Upper lobe of right lung (tissue), 1 donor: ENCODE measurements around the gene IFNW1. TPM values are rescaled to one million over a fixed set of nuclear protein-coding genes. Genes with fewer than 3 reads are reported as not detected.

Experiments used
- ATAC-seq: fragments of 200-7000 bp; cut with Tn5 transposase; one replicate; pipeline ENCODE4 v1.9.1; 2020; ENCODE audit warnings: mild to moderate bottlenecking, moderate library complexity
- DNase-seq: peaks from one replicate; pipeline ENCODE4 v3.0.0-alpha.2; 2020
- H3K27ac ChIP-seq: fragments of 200-600 bp; one replicate; pipeline ENCODE4 v1.8.0; 2022
- H3K27me3 ChIP-seq: fragments of 200-600 bp; one replicate; pipeline ENCODE4 v1.8.0; 2022; ENCODE audit warnings: mild to moderate bottlenecking
- H3K36me3 ChIP-seq: fragments of 200-600 bp; one replicate; pipeline ENCODE4 v1.8.0; 2022
- H3K4me1 ChIP-seq: fragments of 200-600 bp; one replicate; pipeline ENCODE4 v1.8.0; 2022
- H3K4me3 ChIP-seq: fragments of 200-600 bp; one replicate; pipeline ENCODE4 v1.8.0; 2022; ENCODE audit warnings: mild to moderate bottlenecking
- H3K9me3 ChIP-seq: fragments of 200-600 bp; one replicate; pipeline ENCODE4 v1.8.0; 2022
- intact Hi-C: fragments of 100-400 bp; cut with DNase I; formaldehyde crosslinking; loops from one replicate; pipeline ENCODE4 v1.11.0; 2022
- total RNA-seq: library from RNA; stranded (reverse); fragmentation: NEBNext Ultra II Directional; extraction: Animal tissue kit (Norgen Biotek cat#: 25700); gene quantifications from one replicate; pipeline ENCODE4 v1.2.1, GENCODE V29; 2021
- TF ChIP-seq, protein P1 (sequence below): fragments of 200-600 bp; IDR thresholded peaks from one replicate; pipeline ENCODE4 v1.8.0; 2022; ENCODE audit warnings: antibody characterized with exemption
- donor health status: DM: no; HTN: yes; CAD: no; lungs with severe emphysema.

The IFNW1 gene
- total RNA-seq, 1 donor from 2014 or later = not detected

DNA sequence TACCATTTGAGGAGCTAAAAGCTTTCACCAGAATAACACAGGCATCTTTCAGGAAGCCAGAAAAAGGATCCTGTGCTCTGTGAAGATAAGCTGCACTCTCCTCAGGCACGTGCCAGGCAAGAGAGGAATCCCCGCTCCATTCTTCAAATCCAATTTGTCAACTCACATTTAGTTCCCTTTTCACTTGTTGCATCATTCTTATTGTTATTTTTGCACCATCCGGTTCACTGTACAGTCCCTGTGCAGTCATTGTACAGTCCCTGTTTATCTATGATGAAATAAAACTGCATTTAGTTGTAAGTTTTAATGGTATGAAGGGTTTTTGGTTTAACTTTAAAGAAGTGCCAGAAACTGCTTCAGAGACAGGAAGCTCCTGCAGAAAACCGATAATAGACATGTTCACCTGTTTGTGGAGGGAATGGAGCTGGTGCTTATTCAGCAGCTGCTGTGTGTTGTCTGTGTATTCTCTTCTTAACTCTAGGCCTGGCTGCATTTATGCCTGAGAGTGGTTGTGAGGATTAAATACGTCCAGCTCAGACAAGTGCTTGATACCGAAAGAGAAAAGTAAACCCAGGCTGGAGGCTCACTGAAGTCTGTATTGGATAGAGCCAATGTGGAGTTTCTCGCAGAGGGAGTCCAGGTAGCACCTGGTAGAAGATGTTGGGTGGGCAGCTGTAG, 22.4 kb downstream of the IFNW1 start:
- Histone ChIP-seq H3K9me3 (no peaks in the 10 kb centered on the region), H3K36me3 (no peaks in the 10 kb centered on the region), H3K27me3 (no peaks in the 10 kb centered on the region), H3K4me3 (no peak overlapping the region), H3K4me1 (peaks cover 4% of the 10 kb centered on the region), H3K27ac (no peak overlapping the region)
- TF ChIP-seq, protein P1, sequence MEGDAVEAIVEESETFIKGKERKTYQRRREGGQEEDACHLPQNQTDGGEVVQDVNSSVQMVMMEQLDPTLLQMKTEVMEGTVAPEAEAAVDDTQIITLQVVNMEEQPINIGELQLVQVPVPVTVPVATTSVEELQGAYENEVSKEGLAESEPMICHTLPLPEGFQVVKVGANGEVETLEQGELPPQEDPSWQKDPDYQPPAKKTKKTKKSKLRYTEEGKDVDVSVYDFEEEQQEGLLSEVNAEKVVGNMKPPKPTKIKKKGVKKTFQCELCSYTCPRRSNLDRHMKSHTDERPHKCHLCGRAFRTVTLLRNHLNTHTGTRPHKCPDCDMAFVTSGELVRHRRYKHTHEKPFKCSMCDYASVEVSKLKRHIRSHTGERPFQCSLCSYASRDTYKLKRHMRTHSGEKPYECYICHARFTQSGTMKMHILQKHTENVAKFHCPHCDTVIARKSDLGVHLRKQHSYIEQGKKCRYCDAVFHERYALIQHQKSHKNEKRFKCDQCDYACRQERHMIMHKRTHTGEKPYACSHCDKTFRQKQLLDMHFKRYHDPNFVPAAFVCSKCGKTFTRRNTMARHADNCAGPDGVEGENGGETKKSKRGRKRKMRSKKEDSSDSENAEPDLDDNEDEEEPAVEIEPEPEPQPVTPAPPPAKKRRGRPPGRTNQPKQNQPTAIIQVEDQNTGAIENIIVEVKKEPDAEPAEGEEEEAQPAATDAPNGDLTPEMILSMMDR = no peak
- DNase-seq (no peak), ATAC-seq (peak; percentile 77)
- intact Hi-C loops = loop anchor here (10.0 kb wide), 1 partner anchor 1194 kb away; no protein-coding TSS in a partner anchor

- Histone ChIP-seq H3K36me3 (no peaks in the 10 kb centered on the region), H3K27ac (no peak overlapping the region), H3K4me1 (peaks cover 4% of the 10 kb centered on the region), H3K27me3 (no peaks in the 10 kb centered on the region), H3K4me3 (no peak overlapping the region), H3K9me3 (no peaks in the 10 kb centered on the region)
- no peak for DNase-seq
- no peak for ATAC-seq
- TF ChIP-seq, protein P1 = no peak
- intact Hi-C loops = loop anchor here (10.0 kb wide), 1 partner anchor 1190 kb away; no protein-coding TSS in a partner anchor
Observed at GRCh38 chr9:21114311-21114710, 27.3 kb downstream of the IFNW1 start.

DNA sequence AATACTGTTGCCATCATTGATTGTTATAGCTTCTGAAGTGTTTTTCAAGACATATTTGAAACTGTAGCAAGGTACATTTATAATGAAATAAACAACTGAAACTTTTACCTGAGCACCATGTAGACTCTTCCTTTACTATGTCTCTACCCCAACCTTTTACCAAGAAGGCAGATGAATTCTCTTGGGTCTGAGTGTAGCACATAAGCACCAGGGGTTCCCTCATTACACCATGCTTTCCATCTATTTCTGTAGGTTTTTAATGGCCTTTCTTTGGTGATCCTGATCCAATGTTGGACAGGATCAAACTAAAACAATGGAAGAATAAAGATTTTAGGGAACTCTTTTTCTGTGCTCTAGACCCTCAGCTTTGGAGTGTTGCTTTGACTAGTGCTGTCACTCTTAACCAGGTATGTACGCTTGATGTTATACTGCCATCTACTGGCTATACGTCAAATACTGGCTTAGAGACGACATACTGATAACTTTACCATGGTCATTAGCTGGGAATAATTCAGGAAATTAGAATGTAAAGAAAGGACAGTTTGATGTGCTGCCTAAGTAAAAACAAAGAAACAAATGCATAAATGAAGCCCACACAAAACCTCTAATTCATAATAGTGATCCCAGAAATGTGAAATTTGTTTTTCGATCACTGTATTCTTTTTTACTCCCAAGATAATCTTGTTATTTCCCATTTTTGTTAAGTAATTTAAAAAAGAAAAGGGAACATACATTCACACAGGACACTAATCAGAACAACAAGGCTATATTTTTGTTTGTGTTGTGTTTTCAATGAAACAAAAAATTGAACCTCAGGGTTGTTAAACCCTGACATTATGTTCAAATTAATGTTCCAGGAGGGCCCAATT, 30.7 kb downstream of the IFNW1 start:
- TF ChIP-seq, protein P1 = peak; percentile 86

DNA sequence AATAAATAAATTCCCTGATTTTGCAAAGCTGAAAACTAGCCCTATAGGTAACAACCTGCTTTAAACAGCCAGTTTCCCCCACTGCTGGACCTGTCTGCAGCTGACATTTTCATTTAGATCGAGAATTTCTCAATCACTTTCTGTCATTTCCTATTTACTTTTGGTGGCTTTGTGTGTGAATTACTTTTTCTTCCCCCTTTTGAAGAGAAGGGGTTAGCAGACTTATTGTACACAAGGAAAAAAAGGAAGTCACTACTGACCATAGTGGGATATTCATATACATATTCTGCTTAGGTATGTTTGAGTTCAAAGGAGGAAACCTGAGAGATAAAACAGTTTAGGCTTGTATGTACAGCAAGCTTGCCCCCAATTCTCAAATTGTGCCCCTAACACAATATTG, 36.8 kb downstream of the IFNW1 start:
- Histone ChIP-seq H3K4me3 (no peak overlapping the region), H3K36me3 (no peaks in the 10 kb centered on the region), H3K27me3 (no peaks in the 10 kb centered on the region), H3K4me1 (no peaks in the 10 kb centered on the region), H3K9me3 (no peaks in the 10 kb centered on the region), H3K27ac (no peak overlapping the region)
- TF ChIP-seq, protein P1 = no peak
- ATAC-seq (peak; percentile 68), DNase-seq (no peak)
- intact Hi-C loops = no loop called here

More for the DNA sequence above, 30.7 kb downstream of the IFNW1 start:
- DNase-seq = no peak
- no peaks in the 10 kb centered on the region for H3K4me1 ChIP-seq
- ATAC-seq = peak; percentile 96
- H3K27ac ChIP-seq = no peak overlapping the region
- H3K36me3 ChIP-seq = no peaks in the 10 kb centered on the region
- H3K4me3 ChIP-seq = no peak overlapping the region
- intact Hi-C loops = loop anchor here (10.0 kb wide), 1 partner anchor 1186 kb away; no protein-coding TSS in a partner anchor
- no peaks in the 10 kb centered on the region for H3K27me3 ChIP-seq
- H3K9me3 ChIP-seq = no peaks in the 10 kb centered on the region

GRCh38 chr9:21102305-21102704, 39.3 kb downstream of the IFNW1 start:
- Histone ChIP-seq H3K4me3 (no peak overlapping the region), H3K27ac (no peak overlapping the region), H3K9me3 (no peaks in the 10 kb centered on the region), H3K4me1 (no peaks in the 10 kb centered on the region), H3K36me3 (no peaks in the 10 kb centered on the region), H3K27me3 (no peaks in the 10 kb centered on the region)
- intact Hi-C loops = no loop called here
- TF ChIP-seq, protein P1 = no peak
- ATAC-seq = no peak
- DNase-seq = no peak
